A549 (cell line): ENCODE data around the gene SNAPC2. TPM values are rescaled to one million over a fixed set of nuclear protein-coding genes. Genes with fewer than 3 reads are reported as not detected.

Source experiments
- ATAC-seq, 2 experiments: fragments of 200-7000 bp in 1 of 2; fragments of >200 bp in 1 of 2; cut with Nextera tagmentation in 1 of 2; cut with Tn5 transposase in 1 of 2; 3 replicates each; pipeline versions ENCODE4 v1.8.0 to v1.9.1; 2018 to 2020; ENCODE audit warnings: mild to moderate bottlenecking in 1 of 2, moderate library complexity in 1 of 2
- CTCF ChIA-PET: fragments of 300-600 bp; sonication (Branson Sonifier 250); formaldehyde crosslinking; extraction: SDS; loops from one replicate; lab custom pipeline; 2021; ENCODE audit warnings: antibody characterized with exemption, inconsistent platforms; lab: Yijun Ruan, JAX
- POLR2A ChIA-PET: fragments of 350-600 bp; formaldehyde crosslinking; extraction: SDS; loops from one replicate; lab custom pipeline; 2021; ENCODE audit warnings: antibody characterized with exemption, inconsistent platforms; lab: Yijun Ruan, JAX
- DNase-seq, 2 experiments: peaks; one replicate each; pipeline versions ENCODE4 v3.0.0 to v3.0.0-alpha.2; 2011 to 2016; ENCODE audit warnings: low read depth in 1 of 2, low spot score in 1 of 2
- FAIRE-seq: peaks from 2 replicates; lab custom pipeline; 2011; peaks lifted over from hg19 to GRCh38; lab: Jason Lieb, UNC
- H3K27ac ChIP-seq, 2 experiments: fragments of >200 bp; sonication (Bioruptor Twin); formaldehyde crosslinking; 3 replicates each; pipeline ENCODE4 v1.5.1; 2016 to 2017
- H3K4me1 ChIP-seq: fragments of >200 bp; sonication (Bioruptor Twin); formaldehyde crosslinking; 3 replicates; pipeline ENCODE4 v1.6.1; 2016
- H3K4me2 ChIP-seq: fragments of >200 bp; sonication (Bioruptor Twin); formaldehyde crosslinking; 3 replicates; pipeline ENCODE4 v1.6.1; 2016
- H3K4me3 ChIP-seq: fragments of >200 bp; sonication (Bioruptor Twin); formaldehyde crosslinking; 3 replicates; pipeline ENCODE4 v1.5.1; 2016
- H3K9me3 ChIP-seq: fragments of >200 bp; sonication (Bioruptor Twin); formaldehyde crosslinking; 3 replicates; pipeline ENCODE4 v1.6.1; 2016
- BHLHE40 ChIP-seq: IDR thresholded peaks from 2 replicates; pipeline ENCODE4 v1.6.1; 2012; ENCODE audit warnings: low read depth, low read length, inconsistent platforms
- CBX8 ChIP-seq: fragments of 200-600 bp; sonication (generic); IDR thresholded peaks from 2 replicates; pipeline ENCODE4 v1.6.1; 2016
- CHD2 ChIP-seq: fragments of 150-350 bp; IDR thresholded peaks from 2 replicates; pipeline ENCODE4 v1.6.1; 2014; ENCODE audit warnings: low read length; ENCODE audit not compliant: partially characterized antibody
- CHD4 ChIP-seq: fragments of 200-600 bp; sonication (generic); IDR thresholded peaks from 2 replicates; pipeline ENCODE4 v1.6.1; 2016; ENCODE audit warnings: antibody characterized with exemption, mild to moderate bottlenecking, borderline replicate concordance
- EHMT2 ChIP-seq: fragments of 200-600 bp; sonication (generic); IDR thresholded peaks from 2 replicates; pipeline ENCODE4 v1.6.1; 2016; ENCODE audit warnings: antibody characterized with exemption, low read depth, mild to moderate bottlenecking, moderate library complexity
- EP300 ChIP-seq, 2 experiments: fragments of >200 bp; sonication (Bioruptor Twin); formaldehyde crosslinking; IDR thresholded peaks; 2 replicates in 1 of 2; 3 replicates in 1 of 2; pipeline ENCODE4 v1.6.1; 2016 to 2017
- FOXS1 ChIP-seq: fragments of 250-450 bp; sonication (Bioruptor Pico); IDR thresholded peaks from 2 replicates; pipeline ENCODE4 v1.5.0; 2020; ENCODE audit warnings: mild to moderate bottlenecking, moderate library complexity
- GATA3 ChIP-seq: IDR thresholded peaks from 2 replicates; pipeline ENCODE4 v1.6.1; 2012; ENCODE audit warnings: borderline replicate concordance
- HOXA7 ChIP-seq: fragments of 250-450 bp; sonication (Bioruptor Pico); IDR thresholded peaks from 2 replicates; pipeline ENCODE4 v1.5.0; 2020; ENCODE audit warnings: mild to moderate bottlenecking, moderate library complexity
- HOXB13 ChIP-seq: fragments of 250-450 bp; sonication (Bioruptor Pico); IDR thresholded peaks from 2 replicates; pipeline ENCODE4 v1.5.0; 2020; ENCODE audit warnings: low read depth, mild to moderate bottlenecking, moderate library complexity
- JUN ChIP-seq, 2 experiments: fragments of >200 bp; sonication (Bioruptor Twin); formaldehyde crosslinking; IDR thresholded peaks; 2 replicates in 1 of 2; 3 replicates in 1 of 2; pipeline ENCODE4 v1.6.1; 2016 to 2017
- MYC ChIP-seq: IDR thresholded peaks from 2 replicates; pipeline ENCODE4 v1.6.1; 2012; ENCODE audit warnings: mild to moderate bottlenecking, inconsistent platforms, low read length, improper control_type of control experiment, borderline replicate concordance
- POLR2A ChIP-seq: IDR thresholded peaks from 2 replicates; pipeline ENCODE4 v1.6.1; 2012; ENCODE audit warnings: mild to moderate bottlenecking, low read length
- POLR2AphosphoS2 ChIP-seq: conservative IDR thresholded peaks from 2 replicates; pipeline ENCODE4 v1.6.1; 2012; ENCODE audit warnings: low read length, improper control_type of control experiment, inconsistent platforms
- RFX5 ChIP-seq: fragments of 450-650 bp; IDR thresholded peaks from 2 replicates; pipeline ENCODE4 v1.7.1; 2014; ENCODE audit warnings: antibody characterized with exemption, mild to moderate bottlenecking, moderate library complexity
- SMC3 ChIP-seq: fragments of >200 bp; sonication (Bioruptor Twin); formaldehyde crosslinking; IDR thresholded peaks from 3 replicates; pipeline ENCODE4 v1.6.1; 2018; ENCODE audit warnings: inconsistent platforms
- TFCP2L1 ChIP-seq: fragments of 250-450 bp; sonication (Bioruptor Pico); IDR thresholded peaks from 2 replicates; pipeline ENCODE4 v1.5.0; 2021; ENCODE audit warnings: mild to moderate bottlenecking
- ZFP36 ChIP-seq: fragments of 450-650 bp; IDR thresholded peaks from 2 replicates; pipeline ENCODE4 v1.6.1; 2014; ENCODE audit warnings: borderline replicate concordance; ENCODE audit not compliant: partially characterized antibody
- WGBS: methylation state at CpG from one replicate; pipeline ENCODE4 v1.1.6; 2017; ENCODE audit errors: missing lambda C conversion rate; 5-methylcytosine and 5-hydroxymethylcytosine counted together
- polyA plus RNA-seq, 4 experiments: library from polyadenylated mRNA; depleted of rRNA in 3 of 4; stranded (reverse); fragments of >200 nt; fragmentation: RNase III in 1 of 4; extraction: RNeasy Plus Mini Kit Qiagen cat#74134 plus additional on column Dnase treatment in 1 of 4; gene quantifications; 2 replicates in 3 of 4; 3 replicates in 1 of 4; pipeline ENCODE4 v1.2.3, GENCODE V29; 2011 to 2017
- TF ChIP-seq, protein P1 (sequence below): fragments of 250-450 bp; sonication (Bioruptor Pico); IDR thresholded peaks from 2 replicates; pipeline ENCODE4 v1.5.0; 2021; ENCODE audit warnings: mild to moderate bottlenecking, moderate library complexity, borderline replicate concordance
- TF ChIP-seq, protein P2 (sequence below): IDR thresholded peaks from 2 replicates; pipeline ENCODE4 v1.6.1; 2012; ENCODE audit warnings: low read depth, borderline replicate concordance
- TF ChIP-seq, protein P3 (sequence below): fragments of >200 bp; sonication (Bioruptor Twin); formaldehyde crosslinking; IDR thresholded peaks from 3 replicates; pipeline ENCODE4 v1.6.1; 2016
- TF ChIP-seq, protein P4 (sequence below): fragments of 250-450 bp; sonication (Bioruptor Pico); IDR thresholded peaks from 2 replicates; pipeline ENCODE4 v1.5.0; 2020; ENCODE audit warnings: low read depth, mild to moderate bottlenecking, moderate library complexity
- TF ChIP-seq, protein P5 (sequence below): fragments of 450-650 bp; IDR thresholded peaks from 2 replicates; pipeline ENCODE4 v1.6.1; 2014; ENCODE audit warnings: antibody characterized with exemption
- TF ChIP-seq, protein P6 (sequence below): fragments of 150-350 bp; IDR thresholded peaks from 2 replicates; pipeline ENCODE4 v1.6.1; 2014; ENCODE audit warnings: low read depth, mild to moderate bottlenecking, low read length

Gene SNAPC2
- polyA plus RNA-seq, 2 of the 4 experiments (the other 2 are of a cell fraction), result 9.2 to 13.8 TPM

DNA sequence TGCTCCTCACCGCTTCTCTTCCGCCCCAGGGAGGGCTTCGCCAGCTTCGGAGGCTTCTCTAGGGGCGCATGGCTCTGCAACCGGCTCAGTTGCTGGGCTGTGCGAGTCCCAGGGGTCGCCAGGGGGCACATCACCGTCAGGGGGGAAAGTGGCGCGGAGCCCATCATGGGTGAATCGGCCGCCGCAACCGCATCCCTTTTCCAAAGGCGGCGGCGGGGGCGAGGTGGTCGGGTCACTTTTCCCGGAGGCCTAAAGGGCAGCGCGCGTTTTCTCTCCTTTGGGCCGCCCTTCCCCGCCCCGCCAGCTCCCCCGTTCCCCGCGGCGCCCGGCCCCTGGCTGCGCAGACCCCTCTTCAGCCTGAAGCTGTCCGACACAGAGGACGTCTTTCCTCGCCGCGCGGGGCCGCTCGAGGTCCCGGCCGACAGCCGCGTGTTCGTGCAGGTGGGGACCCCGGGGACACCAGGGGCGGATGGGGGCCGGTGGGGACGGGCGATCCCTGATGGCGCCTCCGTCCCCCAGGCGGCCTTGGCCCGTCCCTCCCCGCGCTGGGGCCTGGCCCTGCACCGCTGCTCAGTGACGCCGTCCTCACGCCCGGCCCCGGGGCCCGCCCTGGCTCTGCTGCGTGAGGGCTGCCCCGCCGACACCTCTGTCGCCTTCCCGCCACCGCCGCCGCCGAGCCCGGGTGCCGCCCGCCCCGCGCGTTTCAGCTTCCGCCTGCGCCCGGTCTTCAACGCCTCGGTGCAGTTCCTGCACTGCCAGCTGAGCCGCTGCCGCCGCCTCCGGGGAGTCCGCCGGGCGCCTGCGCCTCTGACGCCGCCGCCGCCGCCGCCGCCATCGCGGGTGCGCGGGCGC, 3.8 kb upstream of the SNAPC2 start:
- CTCF ChIA-PET, result interaction anchor here (0.6 to 2.4 kb wide), 8 partner anchors 8 to 62 kb away, joined by 3 to 14 read pairs (median 4); partner anchors contain the start of gene MAP2K7
- WGBS, result 61% methylated on average over 11 of the region's 104 CpGs
- Histone ChIP-seq H3K4me3 (peak overlapping the region; percentile 43), H3K27ac (peak overlapping the region; percentile 65 to 90), H3K4me2 (peak overlapping the region; percentile 87), H3K9me3 (no peaks in the 10 kb centered on the region), H3K4me1 (peaks cover 17% of the 10 kb centered on the region)
- no peak for DNase-seq
- peak; percentile 6 to 15; a peak in 4 of 6 replicates for ATAC-seq
- POLR2A ChIA-PET, result interaction anchor here (0.5 to 1.8 kb wide), 2 partner anchors 10 to 13 kb away, joined by 3 to 4 read pairs; no protein-coding TSS in a partner anchor
- peak; percentile 14; the same call in 1 of the 2 replicates for TF ChIP-seq POLR2A
- TF ChIP-seq, protein P1, sequence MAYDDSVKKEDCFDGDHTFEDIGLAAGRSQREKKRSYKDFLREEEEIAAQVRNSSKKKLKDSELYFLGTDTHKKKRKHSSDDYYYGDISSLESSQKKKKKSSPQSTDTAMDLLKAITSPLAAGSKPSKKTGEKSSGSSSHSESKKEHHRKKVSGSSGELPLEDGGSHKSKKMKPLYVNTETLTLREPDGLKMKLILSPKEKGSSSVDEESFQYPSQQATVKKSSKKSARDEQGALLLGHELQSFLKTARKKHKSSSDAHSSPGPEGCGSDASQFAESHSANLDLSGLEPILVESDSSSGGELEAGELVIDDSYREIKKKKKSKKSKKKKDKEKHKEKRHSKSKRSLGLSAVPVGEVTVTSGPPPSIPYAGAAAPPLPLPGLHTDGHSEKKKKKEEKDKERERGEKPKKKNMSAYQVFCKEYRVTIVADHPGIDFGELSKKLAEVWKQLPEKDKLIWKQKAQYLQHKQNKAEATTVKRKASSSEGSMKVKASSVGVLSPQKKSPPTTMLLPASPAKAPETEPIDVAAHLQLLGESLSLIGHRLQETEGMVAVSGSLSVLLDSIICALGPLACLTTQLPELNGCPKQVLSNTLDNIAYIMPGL (CRISPR knock-in tag), result no peak
- TF ChIP-seq, protein P2, sequence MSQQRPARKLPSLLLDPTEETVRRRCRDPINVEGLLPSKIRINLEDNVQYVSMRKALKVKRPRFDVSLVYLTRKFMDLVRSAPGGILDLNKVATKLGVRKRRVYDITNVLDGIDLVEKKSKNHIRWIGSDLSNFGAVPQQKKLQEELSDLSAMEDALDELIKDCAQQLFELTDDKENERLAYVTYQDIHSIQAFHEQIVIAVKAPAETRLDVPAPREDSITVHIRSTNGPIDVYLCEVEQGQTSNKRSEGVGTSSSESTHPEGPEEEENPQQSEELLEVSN, result peak; percentile 59; the same call in 1 of the 2 replicates
- no peak for TF ChIP-seq JUN (IDR thresholded peaks at IDR 0.05)
- TF ChIP-seq POLR2AphosphoS2, result no peak
- no peak for TF ChIP-seq FOXS1 (CRISPR knock-in tag)
- no peak for TF ChIP-seq GATA3
- no peak for TF ChIP-seq MYC
- TF ChIP-seq, protein P3, sequence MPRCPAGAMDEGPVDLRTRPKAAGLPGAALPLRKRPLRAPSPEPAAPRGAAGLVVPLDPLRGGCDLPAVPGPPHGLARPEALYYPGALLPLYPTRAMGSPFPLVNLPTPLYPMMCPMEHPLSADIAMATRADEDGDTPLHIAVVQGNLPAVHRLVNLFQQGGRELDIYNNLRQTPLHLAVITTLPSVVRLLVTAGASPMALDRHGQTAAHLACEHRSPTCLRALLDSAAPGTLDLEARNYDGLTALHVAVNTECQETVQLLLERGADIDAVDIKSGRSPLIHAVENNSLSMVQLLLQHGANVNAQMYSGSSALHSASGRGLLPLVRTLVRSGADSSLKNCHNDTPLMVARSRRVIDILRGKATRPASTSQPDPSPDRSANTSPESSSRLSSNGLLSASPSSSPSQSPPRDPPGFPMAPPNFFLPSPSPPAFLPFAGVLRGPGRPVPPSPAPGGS, result no peak
- TF ChIP-seq ZFP36, result peak; percentile 58
- no peak for TF ChIP-seq HOXB13 (CRISPR knock-in tag)
- TF ChIP-seq CBX8, result no peak
- TF ChIP-seq, protein P4, sequence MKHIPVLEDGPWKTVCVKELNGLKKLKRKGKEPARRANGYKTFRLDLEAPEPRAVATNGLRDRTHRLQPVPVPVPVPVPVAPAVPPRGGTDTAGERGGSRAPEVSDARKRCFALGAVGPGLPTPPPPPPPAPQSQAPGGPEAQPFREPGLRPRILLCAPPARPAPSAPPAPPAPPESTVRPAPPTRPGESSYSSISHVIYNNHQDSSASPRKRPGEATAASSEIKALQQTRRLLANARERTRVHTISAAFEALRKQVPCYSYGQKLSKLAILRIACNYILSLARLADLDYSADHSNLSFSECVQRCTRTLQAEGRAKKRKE, result no peak
- TF ChIP-seq, protein P5, sequence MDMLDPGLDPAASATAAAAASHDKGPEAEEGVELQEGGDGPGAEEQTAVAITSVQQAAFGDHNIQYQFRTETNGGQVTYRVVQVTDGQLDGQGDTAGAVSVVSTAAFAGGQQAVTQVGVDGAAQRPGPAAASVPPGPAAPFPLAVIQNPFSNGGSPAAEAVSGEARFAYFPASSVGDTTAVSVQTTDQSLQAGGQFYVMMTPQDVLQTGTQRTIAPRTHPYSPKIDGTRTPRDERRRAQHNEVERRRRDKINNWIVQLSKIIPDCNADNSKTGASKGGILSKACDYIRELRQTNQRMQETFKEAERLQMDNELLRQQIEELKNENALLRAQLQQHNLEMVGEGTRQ, result no peak
- TF ChIP-seq EHMT2, result no peak
- TF ChIP-seq RFX5, result no peak
- TF ChIP-seq SMC3, result no peak
- FAIRE-seq, result no peak

DNA sequence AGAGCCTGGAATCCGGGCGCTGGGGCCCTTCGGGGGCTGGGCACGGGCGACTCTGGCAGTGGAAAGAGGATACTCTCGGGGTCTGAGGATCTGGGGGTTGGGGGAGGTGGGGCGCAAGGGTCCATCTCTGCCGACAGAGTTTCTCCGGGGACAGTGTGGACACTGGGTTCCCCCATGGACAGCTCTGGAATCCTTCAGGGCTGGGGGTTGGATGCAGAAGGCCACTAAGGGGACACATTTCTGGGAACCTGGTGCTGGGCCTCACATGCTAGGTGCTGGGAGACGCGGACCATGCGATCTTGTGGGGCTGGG, 3.2 kb upstream of the SNAPC2 start:
- H3K4me3 ChIP-seq, result peak overlapping the region; percentile 43
- ATAC-seq (no peak), FAIRE-seq (no peak), DNase-seq (no peak)
- ChIA-PET POLR2A (interaction anchor here (0.5 kb wide), 1 partner anchor 10 kb away, joined by 3 read pairs; no protein-coding TSS in a partner anchor), CTCF (interaction anchor here (1.0 to 2.4 kb wide), 7 partner anchors 8 to 48 kb away, joined by 3 to 14 read pairs (median 7); partner anchors contain the start of gene MAP2K7)
- WGBS, result 72% methylated on average over 3 of the region's 12 CpGs
- H3K27ac ChIP-seq, result peak overlapping the region; percentile 65 to 90
- peak overlapping the region; percentile 87 for H3K4me2 ChIP-seq
- peaks cover 19% of the 10 kb centered on the region for H3K4me1 ChIP-seq
- no peaks in the 10 kb centered on the region for H3K9me3 ChIP-seq
- TF ChIP-seq POLR2A, result no peak
- TF ChIP-seq, protein P2, result no peak
- TF ChIP-seq HOXA7 (CRISPR knock-in tag), result no peak
- no peak for TF ChIP-seq CHD4
- TF ChIP-seq CHD2, result no peak
- TF ChIP-seq POLR2AphosphoS2, result no peak
- TF ChIP-seq BHLHE40, result no peak
- TF ChIP-seq, protein P6, sequence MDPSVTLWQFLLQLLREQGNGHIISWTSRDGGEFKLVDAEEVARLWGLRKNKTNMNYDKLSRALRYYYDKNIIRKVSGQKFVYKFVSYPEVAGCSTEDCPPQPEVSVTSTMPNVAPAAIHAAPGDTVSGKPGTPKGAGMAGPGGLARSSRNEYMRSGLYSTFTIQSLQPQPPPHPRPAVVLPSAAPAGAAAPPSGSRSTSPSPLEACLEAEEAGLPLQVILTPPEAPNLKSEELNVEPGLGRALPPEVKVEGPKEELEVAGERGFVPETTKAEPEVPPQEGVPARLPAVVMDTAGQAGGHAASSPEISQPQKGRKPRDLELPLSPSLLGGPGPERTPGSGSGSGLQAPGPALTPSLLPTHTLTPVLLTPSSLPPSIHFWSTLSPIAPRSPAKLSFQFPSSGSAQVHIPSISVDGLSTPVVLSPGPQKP, result no peak
- no peak for TF ChIP-seq EP300 (IDR thresholded peaks at IDR 0.05)
- TF ChIP-seq RFX5, result no peak
- TF ChIP-seq, protein P4, result no peak
- TF ChIP-seq TFCP2L1 (CRISPR knock-in tag), result no peak
